Embryonic facial prominence (tissue), 1 donor: Measurements from ENCODE around the gene DDX52.
"Not testable (repeated sequence)": the region's sequence is repeated elsewhere in the genome, so short reads cannot be mapped to it uniquely, and the experiment has no call there.

Experiments used
- DNase-seq: peaks from one replicate; pipeline ENCODE4 v3.0.0-alpha.2; 2016; ENCODE audit errors: extremely low spot score

The DDX52 gene

GRCh38 chr17:37643118-37643766 lies at the start of gene DDX52:
DDX52 (minus strand) TSS chr17:37643446; CDS start chr17:37643420, 26 bp downstream.
- peak; percentile 81 for DNase-seq

- no peak for DNase-seq
Measured at GRCh38 chr17:37691807-37692206, 48.6 kb upstream of the DDX52 start.

DNA sequence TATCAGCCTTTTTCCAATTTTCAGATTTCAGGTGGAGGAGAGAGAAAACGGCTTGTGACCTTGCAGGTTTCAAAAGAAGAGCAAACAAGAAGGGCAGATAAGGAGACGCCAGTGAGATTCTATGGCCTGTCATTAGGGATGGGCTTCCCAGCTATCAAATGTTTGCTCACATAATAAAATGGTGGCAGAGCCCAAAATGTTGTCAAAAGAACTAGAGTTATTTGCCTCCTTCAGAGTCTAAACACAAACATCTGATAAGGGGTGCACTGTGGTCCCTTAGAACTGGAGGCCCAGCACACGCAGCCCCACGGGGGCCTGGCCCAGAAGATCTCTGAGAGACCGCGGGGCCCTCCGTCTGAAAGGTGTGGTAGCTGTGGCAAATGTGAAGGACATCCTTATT lies 46.1 kb upstream of the DDX52 start:
- DNase-seq: no peak

DNA sequence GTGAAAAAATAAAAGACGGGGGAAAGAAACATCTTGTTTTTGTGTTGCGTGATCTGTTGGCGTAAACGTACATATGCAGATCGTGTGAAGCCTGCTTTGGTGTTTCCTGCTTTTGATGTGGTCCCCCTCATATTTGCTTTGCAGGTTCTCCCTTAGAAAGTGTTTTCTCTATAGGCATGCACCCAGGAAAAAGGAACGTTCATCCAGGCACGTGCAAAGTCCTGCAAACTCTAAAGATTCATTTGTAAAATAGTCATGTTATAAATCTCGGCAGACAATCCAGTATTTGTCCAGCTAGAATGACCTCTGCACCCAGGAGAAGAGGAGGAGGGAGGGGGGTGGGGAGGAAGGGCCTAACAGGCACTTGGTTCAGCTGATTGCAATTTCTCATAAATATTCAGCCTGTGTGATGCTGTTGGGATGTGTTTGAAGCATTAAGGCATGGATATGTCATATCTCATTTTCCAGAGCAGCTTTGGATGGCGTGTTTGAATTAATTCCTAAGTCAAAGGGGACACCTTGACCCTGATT lies 40.3 kb upstream of the DDX52 start:
- no peak for DNase-seq

- no peak for DNase-seq
Measured at GRCh38 chr17:37682007-37682406, 38.8 kb upstream of the DDX52 start.

- not testable (repeated sequence) for DNase-seq
Measured at GRCh38 chr17:37679995-37680394, 36.7 kb upstream of the DDX52 start.

DNA sequence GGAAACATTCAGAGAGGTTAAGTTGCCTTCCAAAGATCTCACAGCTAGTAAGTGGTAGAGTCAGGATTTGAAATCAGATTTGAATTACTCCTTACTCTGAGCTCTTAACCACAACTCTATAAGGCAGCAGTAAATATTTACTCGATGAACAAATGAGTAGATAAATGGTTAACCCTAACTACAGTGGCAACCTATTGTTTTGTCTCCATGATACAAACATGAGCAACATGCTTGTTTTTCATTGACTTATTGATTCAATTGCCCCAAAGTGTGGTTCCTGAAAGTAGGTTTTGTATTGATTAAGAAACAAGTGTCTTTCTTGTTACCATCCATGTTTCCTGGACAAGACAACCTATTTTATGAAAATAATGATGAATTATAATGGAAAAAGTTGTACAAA lies 34.8 kb upstream of the DDX52 start:
- DNase-seq: no peak

- DNase-seq: no peak
Measured at GRCh38 chr17:37677021-37677420, 33.8 kb upstream of the DDX52 start.

GRCh38 chr17:37676115-37676925 lies 33.1 kb upstream of the DDX52 start:
- no peak for DNase-seq

DNA sequence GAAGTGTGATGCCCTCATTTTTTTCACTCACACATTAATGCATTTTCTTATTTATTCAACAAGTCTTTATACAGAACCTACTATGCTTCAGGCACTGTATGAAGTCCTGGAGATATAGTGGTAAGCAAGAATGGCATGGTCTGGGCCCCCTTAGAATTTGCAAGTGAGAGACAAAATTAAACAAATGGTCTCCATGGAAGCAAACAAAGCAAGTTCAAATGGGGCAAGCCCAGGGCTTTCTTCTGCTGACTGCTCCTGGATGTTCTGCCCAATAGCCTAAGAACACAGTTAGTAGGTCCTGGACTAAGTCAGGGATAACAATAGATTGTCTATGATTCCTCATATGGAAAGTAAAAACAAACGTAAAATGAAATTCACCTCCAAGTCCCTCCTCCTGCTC lies 31.3 kb upstream of the DDX52 start:
- DNase-seq: no peak

DNA sequence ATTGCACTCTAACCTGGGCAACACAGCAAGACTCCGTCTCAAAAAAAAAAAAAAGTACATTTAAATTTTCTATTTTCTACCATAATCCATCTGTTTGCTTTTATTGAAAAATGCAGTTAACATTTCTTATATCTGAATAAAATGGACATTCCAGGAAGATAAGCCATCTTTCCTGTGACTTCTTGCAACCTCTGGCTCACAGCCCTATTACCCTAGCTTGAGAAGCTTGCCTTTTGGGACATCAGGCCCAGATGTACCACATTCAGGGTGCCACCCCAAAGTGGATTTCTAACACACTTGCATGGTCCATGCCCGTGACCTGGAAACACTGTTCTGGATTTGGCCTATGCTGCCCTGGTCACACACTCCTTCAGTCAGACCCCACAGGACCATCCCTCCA lies 30.1 kb upstream of the DDX52 start:
- DNase-seq: no peak

DNA sequence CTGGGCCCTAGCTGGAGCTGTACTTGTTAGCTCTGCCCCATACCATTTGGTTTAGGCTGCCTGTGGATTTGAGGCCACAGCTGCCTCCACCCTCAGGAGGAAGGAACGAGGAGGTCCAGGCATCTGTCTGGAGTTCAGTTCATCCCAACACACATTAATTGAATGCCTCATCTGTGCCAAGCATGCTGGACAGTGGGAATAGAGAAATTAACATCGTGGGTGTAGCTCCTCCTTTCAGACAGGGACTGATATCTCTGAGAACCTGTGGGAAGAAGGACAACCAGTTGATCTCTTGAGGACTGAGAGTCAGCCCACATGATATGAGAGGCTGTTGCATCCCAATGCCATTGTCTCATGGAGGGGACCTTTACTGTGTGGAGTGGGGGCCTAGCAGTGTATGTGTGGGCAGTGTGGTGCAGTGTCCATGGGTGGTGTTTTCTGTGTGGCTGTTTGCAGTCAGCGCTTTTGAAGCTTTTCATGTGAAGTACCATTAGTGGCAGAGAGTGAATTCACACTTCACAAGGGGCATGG lies 29.4 kb upstream of the DDX52 start:
- no peak for DNase-seq

DNA sequence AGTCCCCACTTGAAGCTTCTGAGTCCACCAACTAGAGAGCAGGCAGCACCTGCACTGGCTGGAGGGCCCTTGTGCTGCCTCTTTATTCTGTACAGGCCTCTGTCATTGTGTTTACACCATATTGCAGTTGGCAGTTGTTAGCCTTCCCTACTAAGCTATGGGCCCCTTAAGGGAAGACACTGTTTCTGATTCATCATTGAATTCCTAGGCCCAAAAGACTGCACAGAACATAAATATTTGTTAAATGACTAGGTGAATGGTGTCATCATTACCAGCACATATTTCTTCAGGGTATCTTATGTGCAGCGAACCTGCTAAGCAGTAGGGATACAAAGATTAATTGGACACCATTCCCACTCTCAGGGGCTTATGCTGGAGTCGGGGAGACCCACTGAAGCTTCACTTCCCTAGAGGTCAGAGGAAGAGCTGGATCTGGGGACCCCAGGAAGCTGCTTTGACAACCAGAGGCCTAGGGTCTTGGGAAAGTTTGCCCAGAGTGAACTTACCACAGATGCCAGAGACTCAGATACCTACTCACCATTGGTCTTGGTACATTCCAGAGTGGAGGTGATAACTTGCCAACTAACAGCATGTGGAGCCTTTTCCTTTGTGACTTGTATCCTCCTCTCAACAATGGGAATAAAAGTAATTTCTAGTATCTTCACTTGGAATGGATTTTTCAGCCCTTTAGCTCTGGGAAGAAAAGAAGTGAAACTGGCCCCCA lies 28.7 kb upstream of the DDX52 start:
- no peak for DNase-seq

DNA sequence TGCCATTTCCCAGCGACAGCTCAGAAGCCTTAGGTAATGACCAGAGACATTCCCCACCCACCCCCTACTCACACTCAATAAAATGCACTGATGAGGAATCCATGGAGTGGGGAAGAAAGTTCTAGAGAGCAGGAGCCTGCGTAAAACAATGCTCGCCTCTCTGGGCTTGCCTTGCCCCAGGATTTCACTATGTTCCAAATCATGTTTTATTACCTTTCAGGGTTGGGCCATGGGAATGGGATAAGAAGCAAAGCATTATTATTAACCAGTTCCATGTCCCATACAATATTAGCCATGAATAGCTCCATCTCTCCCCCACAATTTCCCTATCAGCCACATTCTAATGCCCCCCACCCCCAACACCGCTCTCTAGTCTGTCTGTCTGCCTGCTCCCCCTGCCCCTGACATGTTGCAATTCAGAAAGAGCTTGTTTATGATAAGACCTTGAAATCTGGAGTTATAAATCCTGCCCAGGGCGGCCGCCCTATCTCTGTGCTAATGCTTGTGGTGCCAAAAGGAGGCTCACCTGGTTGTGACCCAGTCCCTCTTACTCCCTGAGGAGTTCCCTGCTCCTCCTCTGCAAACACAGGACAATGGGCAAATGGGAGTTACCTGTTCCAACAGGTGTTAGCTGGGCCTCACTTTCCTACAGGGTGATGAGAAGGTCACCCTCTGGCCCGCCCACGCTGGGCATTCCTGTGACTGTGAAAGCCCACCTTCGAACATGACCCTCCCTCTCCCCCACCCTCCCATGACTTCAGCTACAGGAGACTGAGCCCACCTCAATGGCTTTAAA lies 28.0 kb upstream of the DDX52 start:
- no peak for DNase-seq

GRCh38 chr17:37667039-37667438 lies 23.8 kb upstream of the DDX52 start:
- DNase-seq: no peak

GRCh38 chr17:37664214-37664613 lies 21.0 kb upstream of the DDX52 start:
- DNase-seq: no peak

DNA sequence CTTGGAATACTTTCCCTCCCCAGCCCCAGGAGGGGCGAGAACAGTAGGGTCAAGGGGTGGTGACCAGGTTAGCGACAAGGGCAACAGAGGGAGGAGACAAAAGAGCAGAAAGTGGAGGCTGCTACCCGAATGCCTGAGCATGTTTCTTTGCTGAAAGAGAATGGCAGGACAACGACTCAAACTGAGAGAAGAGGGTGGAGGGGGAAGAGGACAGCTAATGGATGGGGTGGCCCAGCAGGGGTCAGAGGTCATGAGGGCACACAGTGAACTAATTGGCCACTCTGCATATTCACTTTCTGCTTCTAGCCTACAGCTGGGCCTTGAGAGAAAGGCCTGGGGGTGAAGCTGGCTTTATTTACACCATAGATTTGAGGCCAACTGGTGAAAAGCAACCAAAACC lies 19.1 kb upstream of the DDX52 start:
- DNase-seq: no peak

GRCh38 chr17:37661400-37662014 lies 18.3 kb upstream of the DDX52 start:
- no peak for DNase-seq

DNA sequence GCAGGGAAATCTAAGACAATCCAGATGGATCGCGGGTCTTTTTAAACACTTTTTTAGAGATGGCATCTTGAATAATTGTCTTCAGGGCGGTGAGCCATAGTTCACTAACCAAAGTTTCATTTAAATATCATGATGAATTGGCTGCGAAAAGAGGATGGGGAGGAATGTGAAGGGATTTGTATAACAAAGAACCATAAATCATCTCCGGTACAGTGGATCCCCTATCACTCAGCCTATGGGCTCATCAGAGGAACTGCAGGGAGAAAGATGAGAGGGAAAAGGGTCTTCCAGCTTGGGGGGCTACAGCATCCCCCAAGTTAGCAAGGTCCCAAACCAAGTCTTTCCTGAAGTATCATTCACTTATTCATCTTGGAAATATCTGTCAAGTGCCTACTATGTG lies 16.7 kb upstream of the DDX52 start:
- no peak for DNase-seq

DNA sequence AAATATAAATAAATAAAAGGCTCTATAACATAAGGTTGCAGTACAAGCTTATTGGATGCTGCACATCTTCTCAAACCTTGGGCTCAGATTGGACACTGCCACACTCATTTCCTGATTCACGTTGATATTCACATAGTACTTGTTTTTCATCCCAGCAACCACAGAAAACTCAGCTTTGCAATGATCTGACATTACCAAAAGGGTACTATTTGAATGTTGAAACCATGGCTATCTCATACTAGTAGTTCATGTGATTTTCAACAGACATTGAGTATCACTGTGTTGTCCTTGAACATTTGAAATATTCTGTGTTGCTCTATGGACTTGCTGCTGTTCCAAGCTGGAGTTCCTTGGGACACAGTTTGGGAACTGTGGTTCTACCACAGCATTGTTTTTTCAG lies 14.0 kb upstream of the DDX52 start:
- DNase-seq: no peak

DNA sequence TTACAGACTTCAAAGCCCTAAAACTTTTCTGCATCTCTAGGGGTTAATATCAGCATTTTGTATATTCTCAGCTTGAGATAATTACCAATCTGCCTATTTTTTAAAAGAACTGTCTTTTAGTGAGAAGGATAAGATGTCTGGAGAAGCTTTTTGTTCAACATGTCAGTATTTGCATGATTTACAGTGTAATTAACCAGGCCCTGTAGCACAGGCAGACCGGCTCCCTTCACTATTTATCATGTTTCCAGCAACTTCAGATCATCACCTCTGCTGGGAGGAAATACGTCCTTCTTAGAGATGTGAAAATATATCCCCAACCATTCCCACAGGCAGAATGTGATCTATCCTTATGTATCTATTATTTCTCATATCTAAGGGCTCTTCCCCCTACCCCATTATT lies 8.6 kb upstream of the DDX52 start:
- DNase-seq: no peak
